ENCODE measurements around the gene SWSAP1. TPM values are rescaled to one million over a fixed set of nuclear protein-coding genes. Genes with fewer than 3 reads are reported as not detected.

SWSAP1 gene
- total RNA-seq, 4 donors from 2014 or later, result 2.1 to 3.3 (median 2.3) TPM

Other genes starting within 250 kb of the SWSAP1 start
- 1 to 10 TPM in 2 of 4 donors, under 1 TPM in 2; 0.17 to 8.5 (median 0.82) TPM for gene SPC24, start 218.9 kb upstream of the SWSAP1 start, total RNA-seq
- 100 to 1,000 TPM in 1 of 4 donors, 10 to 100 TPM in 3; 28.7 to 117 (median 77.7) TPM for gene KANK2, start 177.1 kb upstream of the SWSAP1 start, total RNA-seq
- not detected for gene ANGPTL8, start 135.0 kb upstream of the SWSAP1 start, total RNA-seq
- gene DOCK6, start 112.1 kb upstream of the SWSAP1 start, total RNA-seq, result 100 to 1,000 TPM in 1 of 4 donors, 10 to 100 TPM in 3; 63.4 to 102 (median 65.6) TPM
- gene TSPAN16, start 78.5 kb upstream of the SWSAP1 start, total RNA-seq, result not detected
- gene RAB3D, start 35.0 kb upstream of the SWSAP1 start, total RNA-seq, result 100 to 1,000 TPM in 2 of 4 donors, 10 to 100 TPM in 2; 88.6 to 107 (median 98.0) TPM
- 100 to 1,000 TPM; 177 to 222 (median 208) TPM for gene TMEM205, start 28.4 kb upstream of the SWSAP1 start, total RNA-seq
- gene CCDC159, start 28.1 kb upstream of the SWSAP1 start, total RNA-seq, result 10 to 100 TPM in 2 of 4 donors, 1 to 10 TPM in 2; 8.4 to 20.1 (median 10.4) TPM
- gene PLPPR2, start 19.2 kb upstream of the SWSAP1 start, total RNA-seq, result 10 to 100 TPM; 18.6 to 40.6 (median 29.8) TPM
- gene EPOR, start 9.6 kb downstream of the SWSAP1 start, total RNA-seq, result 1 to 10 TPM; 1.3 to 2.9 (median 2.5) TPM
- gene RGL3, start 44.6 kb downstream of the SWSAP1 start, total RNA-seq, result 1 to 10 TPM in 2 of 4 donors, under 1 TPM in 2; 0.17 to 6.3 (median 1.6) TPM
- 1 to 10 TPM in 1 of 4 donors, under 1 TPM in 2, not detected in 1; 0.44 to 1.1 (median 0.94) TPM for gene ODAD3, start 60.5 kb downstream of the SWSAP1 start, total RNA-seq
- 100 to 1,000 TPM; 121 to 189 (median 157) TPM for gene PRKCSH, start 61.0 kb downstream of the SWSAP1 start, total RNA-seq
- not detected for gene ELAVL3, start 106.4 kb downstream of the SWSAP1 start, total RNA-seq
- 10 to 100 TPM in 3 of 4 donors, 1 to 10 TPM in 1; 8.4 to 16.9 (median 11.6) TPM for gene ZNF653, start 131.2 kb downstream of the SWSAP1 start, total RNA-seq
- gene ECSIT, start 154.5 kb downstream of the SWSAP1 start, total RNA-seq, result 10 to 100 TPM; 55.9 to 82.8 (median 57.7) TPM
- gene CNN1, start 164.2 kb downstream of the SWSAP1 start, total RNA-seq, result 10 to 100 TPM in 3 of 4 donors, 1 to 10 TPM in 1; 7.7 to 72.3 (median 19.7) TPM
- 10 to 100 TPM; 22.3 to 41.5 (median 35.4) TPM for gene ELOF1, start 184.6 kb downstream of the SWSAP1 start, total RNA-seq
- 10 to 100 TPM; 29.0 to 63.5 (median 52.1) TPM for gene ACP5, start 203.0 kb downstream of the SWSAP1 start, total RNA-seq
- gene ZNF627, start 222.8 kb downstream of the SWSAP1 start, total RNA-seq, result 10 to 100 TPM in 3 of 4 donors, 1 to 10 TPM in 1; 8.6 to 12.1 (median 11.2) TPM